ENCODE results near the gene TCEA2.

The TCEA2 gene

DNA sequence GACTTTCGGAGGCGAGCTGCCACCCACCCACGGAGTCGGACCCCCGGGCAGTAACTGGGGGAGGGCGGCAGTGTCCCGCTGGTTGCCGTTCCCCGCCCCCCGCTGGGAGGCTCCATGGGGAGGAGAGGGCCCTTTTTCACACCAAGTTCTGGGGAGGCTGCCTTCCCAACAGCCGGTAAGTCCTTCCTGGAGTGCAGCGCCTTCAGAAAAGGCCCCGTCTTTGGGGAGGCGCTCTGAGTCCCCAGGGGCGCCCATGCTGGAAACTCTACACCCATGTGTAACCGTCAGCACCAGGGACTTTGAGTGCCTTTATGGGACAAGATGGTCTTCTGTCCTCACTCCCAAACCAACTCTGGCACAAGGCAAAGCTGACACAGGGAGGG lies 13.1 kb upstream of the TCEA2 start:
- DNase-seq = no peak

DNA sequence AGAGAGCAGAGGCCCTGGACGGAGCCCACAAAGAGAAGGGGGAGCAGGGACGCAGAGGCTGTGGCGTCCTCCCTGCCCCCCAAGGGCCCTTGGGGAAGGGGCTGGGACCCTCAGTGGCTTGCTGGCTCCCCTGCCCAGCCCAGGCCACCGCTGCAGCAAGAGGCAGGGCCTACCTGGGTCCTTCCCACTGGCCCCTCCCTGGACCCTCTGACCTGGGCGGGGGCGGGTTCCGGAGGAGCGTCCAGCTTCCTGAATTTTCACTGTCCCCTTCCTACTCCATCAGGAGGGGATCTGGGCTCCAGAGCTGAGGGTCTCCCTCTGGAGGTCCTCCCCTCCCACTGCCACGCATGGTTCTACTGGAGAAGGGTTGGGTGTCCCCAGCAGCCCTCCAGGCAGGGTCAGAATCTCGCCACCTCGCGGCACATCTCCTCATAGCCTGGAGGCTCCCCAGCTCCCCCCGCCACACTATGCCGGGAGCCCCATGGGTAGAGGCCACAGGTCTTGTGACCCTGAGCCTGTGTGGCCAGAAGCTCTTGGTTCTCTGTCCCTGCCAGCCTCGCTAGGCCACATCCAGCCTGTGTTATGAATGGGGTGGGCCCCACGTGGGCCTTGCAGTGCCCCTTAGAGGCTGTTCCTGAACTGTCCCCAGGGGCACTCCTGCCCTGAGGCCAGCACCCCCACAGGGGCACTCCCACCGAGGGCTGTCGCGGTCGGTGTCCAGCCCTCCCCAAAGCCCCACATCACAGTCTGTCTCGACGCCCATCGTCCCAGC lies 12.6 kb upstream of the TCEA2 start:
- no peak for DNase-seq

DNA sequence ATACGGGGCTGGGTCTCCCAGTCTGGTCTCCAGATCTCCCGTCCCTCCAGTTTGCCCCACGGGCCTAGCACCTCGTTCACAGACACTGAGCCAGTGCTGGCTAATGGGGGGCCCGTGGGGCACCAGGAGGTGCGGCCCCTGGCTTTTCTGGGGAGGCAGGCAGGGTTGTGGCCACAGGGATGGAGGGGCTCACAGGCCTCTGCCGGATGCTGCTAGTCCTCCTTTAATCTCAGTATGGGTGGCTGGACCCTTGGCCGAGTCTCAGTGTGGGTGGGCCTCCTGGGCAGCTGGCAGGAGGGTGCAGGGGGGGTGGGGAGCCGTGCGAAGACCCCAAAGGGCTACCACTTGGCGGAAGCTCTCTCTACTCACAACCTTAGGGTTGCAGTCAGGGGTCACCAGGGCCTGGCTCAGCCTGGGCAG lies 12.0 kb upstream of the TCEA2 start:
- no peak for DNase-seq

DNA sequence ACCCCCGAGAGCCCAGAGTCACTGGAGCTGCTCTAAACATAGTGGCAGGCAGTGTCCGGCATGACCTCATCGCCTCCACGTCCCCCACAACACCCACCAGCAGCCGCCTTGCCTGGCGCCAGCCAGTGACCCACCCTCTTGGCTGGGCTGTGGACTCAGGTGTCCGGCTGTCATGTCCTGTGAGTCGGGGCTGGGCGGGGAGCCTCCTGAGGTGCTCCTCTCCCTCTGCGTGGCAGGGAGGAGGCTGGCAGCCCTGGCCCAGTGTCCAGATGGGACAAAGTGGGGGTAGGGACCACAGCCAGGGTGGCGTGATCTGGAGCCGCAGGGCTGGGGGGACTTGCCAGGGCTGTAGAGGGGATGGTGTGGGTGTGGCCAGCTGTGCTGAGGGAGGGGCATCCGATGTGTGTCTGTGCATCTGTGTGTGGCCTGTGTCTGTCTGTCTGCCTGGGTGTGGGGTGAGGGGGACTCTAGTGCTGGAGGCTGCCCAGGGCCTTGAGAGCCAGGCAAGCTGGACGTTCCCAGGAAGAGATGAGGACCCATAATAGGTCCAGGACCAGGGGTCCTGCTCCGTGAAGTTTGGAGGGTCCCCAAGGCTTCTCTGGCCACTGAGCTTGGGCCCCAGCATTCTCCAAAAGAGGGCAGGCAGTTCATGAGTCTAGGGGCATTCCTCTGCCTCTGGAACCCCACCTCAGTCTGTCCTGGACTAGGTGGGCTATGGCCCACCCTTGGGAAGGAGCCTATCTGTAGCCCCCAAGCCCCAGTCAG lies 11.3 kb upstream of the TCEA2 start:
- no peak for DNase-seq

DNA sequence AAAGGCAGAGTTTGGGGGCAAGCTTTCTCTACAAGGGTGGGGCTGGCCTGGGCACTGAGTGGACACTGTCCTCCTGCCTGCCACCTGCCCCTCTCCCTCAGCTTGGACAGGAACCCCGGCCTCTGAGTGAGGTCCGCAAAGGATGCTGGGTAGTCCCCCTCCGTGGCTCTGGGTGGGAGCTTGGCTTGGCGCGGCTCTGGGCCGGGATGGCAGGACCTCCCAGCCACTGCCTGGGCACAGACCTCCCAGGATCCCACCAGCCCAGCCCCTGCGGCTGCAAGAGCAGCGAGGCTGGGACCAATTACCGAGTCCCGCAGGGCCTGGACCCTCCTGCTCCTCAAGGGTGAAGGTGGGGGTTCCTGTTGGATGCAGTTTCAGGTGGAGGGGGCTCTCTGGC lies 10.7 kb upstream of the TCEA2 start:
- DNase-seq = no peak

DNA sequence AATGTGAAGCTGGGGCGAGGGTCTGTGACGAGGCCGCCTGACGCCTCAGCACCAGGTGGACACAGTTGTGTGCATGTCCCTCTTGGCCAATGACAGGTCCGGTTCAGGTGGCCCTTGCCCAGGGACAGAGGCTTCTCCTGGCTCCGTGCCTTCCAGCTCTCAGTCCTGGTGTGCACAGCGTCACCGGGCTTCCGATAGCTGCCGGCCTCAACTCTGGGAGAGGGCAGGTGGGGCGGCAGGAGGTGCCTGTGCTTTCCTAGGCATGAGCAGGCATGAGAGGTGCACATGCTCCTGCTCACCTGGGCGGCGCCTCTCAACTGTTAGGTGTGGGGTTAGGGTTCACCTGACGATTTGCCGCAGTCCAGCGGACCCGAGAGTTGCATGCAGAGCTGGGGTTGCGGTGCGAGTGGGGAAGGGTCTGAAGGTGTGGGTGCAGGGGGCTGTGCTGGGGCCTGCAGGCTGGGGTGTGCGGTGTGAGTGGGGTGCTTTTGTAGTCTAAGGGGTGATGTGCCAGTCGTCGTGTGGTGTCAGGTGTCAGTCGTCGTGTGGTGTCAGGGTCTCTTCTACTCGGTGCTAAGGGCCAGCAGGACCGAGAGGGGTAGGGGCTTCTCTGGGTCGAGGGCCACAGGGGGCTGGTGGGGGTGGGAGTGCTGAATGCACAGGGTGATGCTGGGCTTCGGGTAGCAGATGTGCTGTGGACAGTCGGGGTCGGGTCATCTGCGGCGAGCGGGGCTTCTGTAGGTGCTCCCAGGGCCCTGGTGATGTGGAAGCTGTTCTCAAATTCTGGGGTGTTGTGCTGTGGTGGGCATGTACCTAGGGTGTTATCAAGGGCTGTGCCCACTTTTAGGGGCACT lies 9.8 kb upstream of the TCEA2 start:
- DNase-seq = no peak

DNA sequence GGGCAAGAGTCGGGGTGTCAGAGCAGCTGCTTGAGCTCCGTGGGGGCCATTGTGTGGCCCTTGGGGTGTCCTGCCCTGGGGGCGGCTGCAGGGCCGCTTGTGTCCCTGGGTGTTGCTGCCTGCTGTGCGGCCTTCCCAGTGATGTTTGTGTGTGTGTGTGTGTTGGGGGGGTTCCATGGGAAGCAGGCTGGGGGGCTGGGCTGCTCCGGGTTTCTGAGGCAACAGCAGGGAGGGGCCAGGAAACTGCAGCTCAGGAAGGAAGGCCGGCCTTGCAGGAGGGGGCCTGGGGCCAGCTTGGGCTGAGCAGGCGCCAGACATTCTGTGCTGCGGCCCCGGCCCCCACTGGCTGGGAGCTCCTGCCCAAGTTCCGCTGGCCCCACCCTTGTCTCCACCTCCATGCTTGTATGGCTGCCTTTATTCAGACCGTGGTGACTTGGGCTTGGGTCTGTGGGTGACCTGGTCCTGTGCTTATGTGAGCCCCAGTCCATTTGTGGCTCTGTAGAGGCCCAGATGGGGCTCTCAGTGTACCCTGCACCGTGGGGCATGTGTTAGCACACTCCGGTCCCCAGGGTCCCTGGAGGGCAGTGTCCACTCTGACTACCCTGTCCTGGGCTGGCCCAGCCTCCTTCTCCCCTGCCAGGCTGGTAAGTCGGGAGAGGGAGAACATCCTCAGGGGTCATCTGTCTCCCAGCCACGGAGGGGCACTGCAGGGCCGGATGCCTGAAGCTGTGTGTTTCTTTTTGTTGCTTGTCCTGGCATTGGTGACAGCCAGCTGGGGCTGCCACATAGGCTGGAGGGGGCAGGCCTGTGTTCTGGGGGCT lies 8.9 kb upstream of the TCEA2 start:
- DNase-seq = no peak

DNA sequence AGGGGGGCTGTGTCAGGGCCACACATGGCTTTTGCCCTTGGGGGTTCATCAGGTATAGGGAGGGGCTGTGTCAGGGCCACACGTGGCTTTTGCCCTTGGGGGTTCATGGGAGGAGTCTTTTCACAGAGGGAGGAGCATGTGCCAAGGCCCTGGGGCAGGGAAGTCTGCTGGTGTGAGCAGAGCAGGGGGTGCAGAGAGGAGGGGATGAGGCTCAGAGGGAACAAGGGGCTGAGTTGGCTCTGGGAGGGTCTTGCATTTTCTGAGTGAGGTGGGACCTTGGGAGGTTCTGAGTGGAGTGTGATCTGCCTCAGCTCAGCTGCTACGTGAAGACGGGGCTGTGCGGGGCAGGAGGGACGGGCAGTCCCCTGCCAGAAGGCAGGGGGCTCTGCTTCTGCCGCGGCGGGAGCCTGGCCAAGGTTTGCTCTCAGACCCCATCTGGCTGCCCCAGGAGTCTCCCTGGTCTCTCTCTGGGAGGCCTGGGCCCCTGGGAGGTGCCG lies 7.6 kb upstream of the TCEA2 start:
- DNase-seq = no peak

DNA sequence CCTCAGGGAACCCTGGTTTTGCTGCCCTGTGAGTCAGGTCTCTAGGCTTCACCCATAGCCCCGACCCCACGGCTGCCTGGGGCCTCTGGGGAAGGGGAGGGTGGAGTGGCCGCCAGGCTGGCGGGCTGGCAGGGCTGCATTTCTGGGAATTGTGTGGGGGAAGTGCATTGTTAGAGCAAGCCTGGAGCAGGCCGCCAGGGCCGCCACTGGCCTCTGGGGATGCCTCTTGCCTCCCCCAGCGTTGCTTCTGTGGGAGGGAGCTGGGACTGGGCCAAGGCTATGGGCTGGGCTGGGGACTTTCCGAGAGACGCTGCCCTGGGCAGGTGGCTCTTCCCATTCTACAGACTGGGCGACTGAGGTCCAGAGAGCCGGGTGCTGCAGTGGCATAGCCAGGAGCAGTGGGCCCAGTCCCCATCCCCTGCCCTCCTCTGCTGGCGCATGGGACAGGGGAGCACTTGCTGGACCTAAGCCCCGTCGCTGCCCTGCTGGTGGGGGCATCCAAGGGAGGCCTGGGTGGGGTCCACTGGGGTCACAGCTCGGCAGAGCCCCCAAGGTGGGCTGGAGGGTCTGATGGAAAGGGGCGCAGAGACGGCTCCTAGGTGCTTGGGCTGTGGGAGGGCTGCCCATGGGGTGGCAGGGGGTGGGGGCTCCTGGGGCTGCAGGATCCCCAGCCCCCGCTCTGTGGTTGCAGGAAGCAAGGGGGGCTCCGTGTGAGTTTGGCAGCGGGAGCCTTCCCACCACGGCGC lies 6.9 kb upstream of the TCEA2 start:
- DNase-seq = no peak

DNA sequence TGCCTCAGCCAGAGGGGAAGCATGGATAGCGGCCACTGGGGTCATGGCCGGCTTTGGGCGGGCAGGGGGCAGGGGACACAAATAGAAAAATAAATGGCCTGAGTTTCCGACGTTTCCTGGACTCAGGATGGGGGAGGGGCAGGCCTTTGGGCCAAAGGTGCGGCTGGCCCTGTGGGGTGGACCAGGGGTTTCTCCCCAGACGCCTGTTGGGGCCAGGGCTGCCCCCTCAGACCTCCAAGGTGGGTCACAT lies 6.4 kb upstream of the TCEA2 start:
- no peak for DNase-seq

DNA sequence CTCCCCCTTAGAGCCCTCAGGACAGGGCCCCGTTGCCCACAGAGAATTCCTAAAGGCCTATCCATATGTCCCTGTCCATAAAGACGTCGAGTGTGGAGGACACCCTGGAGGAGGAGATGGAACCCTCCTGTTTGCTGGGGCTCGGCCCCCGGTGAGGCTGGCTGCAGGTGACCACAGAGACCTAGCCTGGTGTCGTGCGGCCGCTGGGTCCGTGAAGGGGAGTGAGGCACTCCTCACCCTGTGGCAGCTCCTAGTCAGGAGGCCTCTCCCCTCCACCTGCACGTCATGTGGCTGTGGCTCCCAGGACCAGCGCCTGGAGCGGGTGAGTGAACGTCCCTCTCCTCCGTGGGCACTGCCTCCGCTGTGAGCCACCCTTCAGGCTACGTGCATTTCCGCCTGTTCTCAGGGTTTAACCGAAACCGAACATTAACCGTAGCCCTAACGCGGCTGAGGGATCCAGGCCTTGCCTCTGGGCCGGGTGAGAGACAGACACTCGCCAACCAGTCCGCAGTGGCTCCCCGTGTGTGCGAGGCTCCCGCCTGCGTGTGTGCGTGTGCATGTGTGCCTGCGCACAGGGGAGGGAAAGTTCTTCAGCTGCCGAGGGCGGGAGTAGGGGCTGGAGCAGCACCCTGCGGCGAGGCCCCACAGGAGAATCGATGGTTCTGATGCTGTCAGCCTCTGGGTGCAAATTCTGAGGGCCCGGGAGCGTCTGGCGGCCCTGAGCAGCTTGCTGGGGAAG lies 5.9 kb upstream of the TCEA2 start:
- no peak for DNase-seq

DNA sequence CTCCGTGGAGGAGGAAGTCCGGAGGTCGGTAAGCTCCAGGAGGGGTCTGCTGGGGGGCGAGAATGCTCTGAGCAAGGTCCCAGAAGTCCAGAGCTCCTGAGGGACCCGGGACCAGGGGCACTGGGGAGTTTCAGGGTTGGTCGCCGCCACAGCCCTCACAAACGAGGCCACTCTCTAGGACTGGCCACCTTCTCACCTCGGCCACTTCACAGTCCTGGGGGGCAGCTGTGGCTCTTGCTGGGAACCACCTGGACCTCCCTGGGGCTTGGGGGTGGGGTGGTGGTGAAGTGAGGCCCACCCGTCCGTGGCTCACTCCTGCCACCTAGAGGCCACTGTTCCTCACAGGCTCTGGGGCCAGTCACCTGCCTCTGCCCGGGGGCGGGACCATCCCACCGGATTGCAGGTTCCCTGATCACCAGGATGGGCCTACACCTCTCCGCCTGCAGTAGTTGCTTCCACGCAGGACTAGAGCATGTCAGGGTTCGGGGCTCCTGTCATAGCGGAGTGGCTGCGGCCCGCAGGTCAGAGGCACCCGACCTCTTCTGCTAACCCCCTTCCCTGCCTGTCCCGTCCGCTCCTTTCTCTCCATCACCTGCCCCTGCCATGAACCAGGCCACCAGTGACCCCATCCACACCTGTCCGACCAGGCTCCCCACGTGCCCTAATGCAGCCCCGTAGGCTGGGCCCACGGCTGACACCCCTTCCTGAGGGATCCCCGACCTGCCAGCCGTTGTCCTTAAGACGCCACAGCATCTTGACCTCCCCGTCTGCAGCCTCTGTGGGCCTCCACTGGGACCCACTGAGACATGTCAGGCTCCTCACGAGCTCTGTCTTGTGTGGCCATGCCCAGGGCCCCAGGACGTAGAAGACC lies 5.1 kb upstream of the TCEA2 start:
- peak; percentile 77 to 79 for DNase-seq

DNA sequence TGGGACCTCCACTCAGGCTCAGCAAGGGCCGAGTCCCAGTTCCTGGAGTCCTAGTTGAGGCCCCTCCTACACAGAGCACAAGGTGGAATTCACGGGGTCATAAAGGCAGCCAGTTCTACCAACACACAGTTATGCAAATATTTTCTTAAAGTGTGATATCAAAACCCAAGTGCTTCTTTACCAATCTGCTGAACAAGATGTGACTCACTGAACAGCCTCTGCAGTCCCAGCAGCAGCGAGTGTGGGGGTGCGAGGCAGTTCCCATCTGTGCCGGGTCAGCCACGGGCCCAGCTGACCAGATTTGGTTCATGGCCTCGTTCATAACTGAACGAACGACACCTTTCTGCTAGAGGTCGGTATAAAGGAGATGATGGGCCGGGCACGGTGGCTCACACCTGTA lies 4.5 kb upstream of the TCEA2 start:
- DNase-seq = no peak

DNA sequence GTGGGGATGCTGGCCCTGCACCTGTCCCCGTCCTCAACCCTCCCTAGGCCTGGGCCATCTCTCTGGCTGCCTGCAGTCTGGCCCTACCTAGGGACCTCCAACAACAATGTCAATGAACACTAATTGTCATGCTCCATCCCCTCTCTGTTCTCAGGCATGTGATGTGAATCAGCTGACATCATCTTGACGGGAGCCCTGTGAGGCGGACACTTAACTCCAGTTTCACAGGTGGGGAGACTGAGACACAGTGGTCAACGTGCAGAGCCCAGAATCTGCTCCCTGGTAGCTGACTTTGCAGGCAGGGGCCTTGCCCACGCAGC lies 762 bp upstream of the TCEA2 start:
- DNase-seq = no peak

DNA sequence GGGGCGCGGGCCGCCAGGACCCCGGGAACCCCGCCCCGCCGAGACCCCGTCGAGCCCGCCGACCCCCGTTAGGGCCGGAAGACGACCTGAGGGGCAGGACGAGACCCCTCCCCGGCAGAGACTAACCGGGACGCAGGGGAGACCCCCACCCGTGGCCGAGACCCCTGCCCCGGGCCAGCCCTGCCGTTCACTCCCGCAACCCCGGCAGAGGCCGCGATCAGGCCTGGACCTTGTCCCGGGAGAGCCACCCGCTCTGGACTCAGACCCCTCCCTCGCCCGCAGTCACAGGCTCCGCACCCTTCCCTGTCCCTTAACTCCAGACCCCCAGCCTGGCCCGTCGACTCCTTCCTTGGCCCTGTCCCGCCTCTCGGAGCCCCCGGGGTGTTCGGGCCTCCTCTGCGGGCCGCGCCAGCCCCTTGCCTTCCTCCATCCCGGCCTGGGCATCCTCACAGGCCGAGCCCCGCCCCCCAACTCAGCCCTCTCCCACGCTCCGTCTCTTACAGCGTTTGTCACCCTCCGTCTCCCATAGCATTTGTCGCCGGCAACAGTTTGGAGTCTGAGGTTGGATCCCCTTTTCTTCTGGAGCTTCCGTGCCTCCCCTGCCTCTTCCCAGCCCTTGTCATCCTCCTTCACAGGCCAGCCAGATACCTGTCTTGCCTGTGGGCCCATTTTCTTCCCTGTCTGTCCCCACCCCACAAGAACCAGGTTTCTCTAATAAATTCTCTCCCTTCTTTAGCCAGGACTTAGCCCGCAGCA lies 569 bp downstream of the TCEA2 start:
- DNase-seq = no peak

DNA sequence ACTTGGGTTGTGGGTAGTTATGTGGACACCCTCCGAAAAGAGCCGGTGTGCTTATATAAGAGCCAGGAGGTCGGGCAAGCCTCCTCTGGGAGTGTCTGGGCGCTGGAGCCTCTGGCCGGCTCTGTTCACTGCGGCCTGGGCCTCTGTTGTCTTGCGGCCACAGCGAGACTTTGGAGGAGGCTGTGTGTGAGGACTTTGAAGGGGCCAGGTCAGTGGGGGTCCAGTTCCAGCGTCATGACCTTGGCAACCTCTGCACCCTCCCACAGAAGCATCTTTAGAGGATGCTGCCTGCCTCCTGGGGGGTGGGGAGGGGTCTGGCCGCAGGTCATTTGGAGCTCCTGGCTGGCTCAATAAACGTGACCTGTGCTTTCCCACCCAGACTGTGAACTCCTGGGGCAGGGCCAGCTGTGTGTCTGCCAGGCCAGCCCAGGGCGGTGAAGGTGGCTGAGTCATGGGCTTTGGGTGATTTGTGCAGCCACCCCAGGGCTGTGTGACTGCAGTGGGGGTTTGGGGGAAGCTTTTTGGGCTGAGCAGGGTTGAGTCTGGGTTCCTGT lies 1.2 kb downstream of the TCEA2 start:
- DNase-seq = no peak

DNA sequence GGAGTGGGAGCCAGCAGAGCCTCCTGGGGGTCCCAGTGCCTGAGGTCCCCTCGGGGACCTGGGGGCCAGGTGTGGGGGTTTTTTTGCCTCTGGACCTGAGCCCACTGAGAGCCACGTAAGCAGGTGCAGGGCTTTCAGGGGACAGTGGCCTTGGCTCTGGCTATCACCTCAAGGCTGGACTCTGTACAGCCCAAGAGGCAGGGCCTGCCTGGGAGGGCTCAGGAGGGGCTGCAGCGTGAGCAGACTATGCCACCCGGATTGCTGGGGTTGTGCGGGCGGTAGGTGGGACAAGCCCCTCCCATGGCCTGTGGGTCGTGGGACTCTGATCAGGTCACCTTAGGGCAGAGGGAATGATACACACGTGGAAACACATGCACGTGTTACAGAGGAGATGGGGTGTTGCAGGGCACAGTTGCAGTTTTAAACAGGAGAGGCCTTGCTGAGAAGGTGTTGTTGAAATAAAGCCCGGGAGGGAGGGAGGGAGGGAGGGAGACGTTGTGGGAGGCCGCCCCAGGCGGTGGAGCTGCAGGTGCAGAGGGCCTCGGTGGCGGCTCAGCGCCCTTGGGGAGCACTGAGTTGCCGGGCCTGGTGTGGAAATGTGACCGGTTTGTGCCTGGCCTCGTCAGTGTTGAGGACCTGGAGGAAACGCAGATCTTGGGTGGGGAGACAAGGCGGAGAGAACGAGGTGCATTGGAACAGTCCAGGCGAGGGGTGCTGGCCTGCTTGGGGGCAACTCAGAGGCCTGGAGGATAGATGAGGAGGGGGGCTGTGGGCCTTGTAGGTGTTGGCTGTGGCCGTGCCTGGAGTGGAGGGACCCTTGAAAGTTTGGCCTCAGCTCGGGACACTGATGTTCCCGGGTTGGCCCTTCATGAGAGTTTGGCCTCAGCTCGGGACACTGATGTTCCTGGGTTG lies 2.3 kb downstream of the TCEA2 start:
- no peak for DNase-seq

DNA sequence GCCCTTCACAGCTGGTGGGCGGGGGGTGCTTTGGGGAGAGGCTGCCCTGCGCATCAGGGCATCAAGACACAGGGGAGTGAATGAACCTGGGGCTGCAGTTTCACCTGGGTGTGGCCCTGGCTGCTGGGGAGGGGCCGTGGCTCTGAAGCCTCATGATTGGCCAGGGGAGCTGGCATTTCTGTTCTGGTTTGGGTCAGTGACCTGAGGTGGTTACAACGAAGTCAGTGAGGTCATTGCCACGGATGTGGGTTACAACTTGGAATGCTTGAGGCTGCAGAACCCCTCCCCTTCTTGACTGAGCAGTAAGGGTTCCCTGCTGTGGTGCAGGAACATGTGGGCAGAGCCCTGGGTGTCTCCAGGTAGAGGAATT lies 3.0 kb downstream of the TCEA2 start:
- DNase-seq = peak; percentile 78 to 81
